Mesenteric fat pad (tissue), 1 donor: ENCODE data around the gene WDR89. TPM values are rescaled to one million over a fixed set of nuclear protein-coding genes. Genes with fewer than 3 reads are reported as not detected.
"Not testable (repeated sequence)": the region's sequence is repeated elsewhere in the genome, so short reads cannot be mapped to it uniquely, and the experiment has no call there.

Experiments used
- DNase-seq: peaks from one replicate; pipeline ENCODE4 v3.0.0-alpha.2; 2020; ENCODE audit warnings: low spot score
- total RNA-seq: library from RNA; stranded (reverse); fragmentation: NEBNext Ultra II Directional; extraction: Animal tissue kit (Norgen Biotek cat#: 25700); gene quantifications from one replicate; pipeline ENCODE4 v1.2.1, GENCODE V29; 2021
- donor health status: DM: yes; HTN: yes; CAD: no.

Gene WDR89
- total RNA-seq, 1 donor from 2014 or later = 9.0 TPM

GRCh38 chr14:63596998-63597658 lies 44.5 kb downstream of the WDR89 start:
- DNase-seq = no peak

- DNase-seq = no peak
Measured at GRCh38 chr14:63594455-63595372, 47.0 kb downstream of the WDR89 start.

- not testable (repeated sequence) for DNase-seq
Measured at GRCh38 chr14:63583046-63583445, 58.6 kb downstream of the WDR89 start.

GRCh38 chr14:63581491-63581890 lies 60.2 kb downstream of the WDR89 start:
- DNase-seq = no peak

GRCh38 chr14:63578300-63578699 lies 63.4 kb downstream of the WDR89 start:
- no peak for DNase-seq

- no peak for DNase-seq
Measured at GRCh38 chr14:63573581-63573980, 68.1 kb downstream of the WDR89 start.

- no peak for DNase-seq
Measured at GRCh38 chr14:63565448-63565847, 76.2 kb downstream of the WDR89 start.

GRCh38 chr14:63564318-63564717 lies 77.4 kb downstream of the WDR89 start:
- DNase-seq = no peak

- no peak for DNase-seq
Measured at GRCh38 chr14:63563370-63564026, 78.2 kb downstream of the WDR89 start.

GRCh38 chr14:63562405-63562804 lies 79.3 kb downstream of the WDR89 start:
- no peak for DNase-seq

- DNase-seq = no peak
Measured at GRCh38 chr14:63555572-63555971, 86.1 kb downstream of the WDR89 start.

GRCh38 chr14:63551332-63551731 lies 90.3 kb downstream of the WDR89 start:
- no peak for DNase-seq

- DNase-seq = no peak
Measured at GRCh38 chr14:63547798-63548335, 93.8 kb downstream of the WDR89 start.

Other genes starting within 250 kb of the WDR89 start
- 36.0 TPM for gene PPP2R5E, start 98.5 kb downstream of the WDR89 start, total RNA-seq
- gene SGPP1, start 86.2 kb upstream of the WDR89 start, total RNA-seq = 20.2 TPM
- gene SYNE2, start 211.1 kb upstream of the WDR89 start, total RNA-seq = 267 TPM